SHP77 treated with DMSO at 0.1 percent for 48 hours (cell line): Measurements from ENCODE around the gene HTRA1.

Experiments used
- DNase-seq: peaks from one replicate; lab custom pipeline; 2025; lab: John Stamatoyannopoulos, UW

Gene HTRA1

GRCh38 chr10:122516734-122517133, 55.4 kb downstream of the HTRA1 start:
- no peak for DNase-seq

GRCh38 chr10:122519144-122519543, 57.8 kb downstream of the HTRA1 start:
- DNase-seq = no peak

- DNase-seq = no peak
Measured at GRCh38 chr10:122519873-122520272, 58.5 kb downstream of the HTRA1 start.

GRCh38 chr10:122521011-122521410, 59.7 kb downstream of the HTRA1 start:
- no peak for DNase-seq

- no peak for DNase-seq
Measured at GRCh38 chr10:122524811-122525210, 63.5 kb downstream of the HTRA1 start.

- DNase-seq = no peak
Measured at GRCh38 chr10:122525788-122526187, 64.4 kb downstream of the HTRA1 start.

GRCh38 chr10:122526892-122527291, 65.5 kb downstream of the HTRA1 start:
- DNase-seq = no peak

- DNase-seq = no peak
Measured at GRCh38 chr10:122530177-122530576, 68.8 kb downstream of the HTRA1 start.

- no peak for DNase-seq
Measured at GRCh38 chr10:122531261-122531660, 69.9 kb downstream of the HTRA1 start.

GRCh38 chr10:122531939-122532338, 70.6 kb downstream of the HTRA1 start:
- no peak for DNase-seq

- DNase-seq = no peak
Measured at GRCh38 chr10:122532601-122533296, 71.4 kb downstream of the HTRA1 start.

GRCh38 chr10:122537545-122537944, 76.2 kb downstream of the HTRA1 start:
- no peak for DNase-seq

- no peak for DNase-seq
Measured at GRCh38 chr10:122541541-122542002, 80.2 kb downstream of the HTRA1 start.

- no peak for DNase-seq
Measured at GRCh38 chr10:122543676-122544445, 82.5 kb downstream of the HTRA1 start.

- no peak for DNase-seq
Measured at GRCh38 chr10:122544493-122544892, 83.1 kb downstream of the HTRA1 start.

- no peak for DNase-seq
Measured at GRCh38 chr10:122546242-122546641, 84.9 kb downstream of the HTRA1 start.

- no peak for DNase-seq
Measured at GRCh38 chr10:122548407-122549085, 87.2 kb downstream of the HTRA1 start.

- DNase-seq = no peak
Measured at GRCh38 chr10:122549636-122550035, 88.3 kb downstream of the HTRA1 start.

- DNase-seq = no peak
Measured at GRCh38 chr10:122550427-122550826, 89.1 kb downstream of the HTRA1 start.

- DNase-seq = no peak
Measured at GRCh38 chr10:122550983-122551382, 89.6 kb downstream of the HTRA1 start.

GRCh38 chr10:122551450-122551849, 90.1 kb downstream of the HTRA1 start:
- no peak for DNase-seq

- no peak for DNase-seq
Measured at GRCh38 chr10:122553341-122553740, 92.0 kb downstream of the HTRA1 start.
